Ishikawa (cell line): ENCODE measurements around the gene CHCHD2.

ENCODE experiments used
- CEBPB ChIP-seq: IDR thresholded peaks from 2 replicates; pipeline ENCODE4 v1.6.1; 2012
- CREB1 ChIP-seq: IDR thresholded peaks from 2 replicates; pipeline ENCODE4 v1.6.1; 2012; ENCODE audit warnings: low read depth
- EGR1 ChIP-seq: IDR thresholded peaks from 2 replicates; pipeline ENCODE4 v1.6.1; 2012
- EP300 ChIP-seq: IDR thresholded peaks from 2 replicates; pipeline ENCODE4 v1.6.1; 2012; ENCODE audit warnings: borderline replicate concordance
- FOXM1 ChIP-seq: IDR thresholded peaks from 2 replicates; pipeline ENCODE4 v1.6.1; 2012; ENCODE audit warnings: low read depth, borderline replicate concordance
- NFIC ChIP-seq: IDR thresholded peaks from 2 replicates; pipeline ENCODE4 v1.6.1; 2012
- RAD21 ChIP-seq: IDR thresholded peaks from 2 replicates; pipeline ENCODE4 v1.6.1; 2012; ENCODE audit warnings: low read depth
- TAF1 ChIP-seq: IDR thresholded peaks from 2 replicates; pipeline ENCODE4 v1.6.1; 2012; ENCODE audit warnings: low read depth, mild to moderate bottlenecking
- TCF12 ChIP-seq: IDR thresholded peaks from 2 replicates; pipeline ENCODE4 v1.6.1; 2012; ENCODE audit warnings: low read depth
- TEAD4 ChIP-seq: IDR thresholded peaks from 2 replicates; pipeline ENCODE4 v1.6.1; 2012
- YY1 ChIP-seq: IDR thresholded peaks from 2 replicates; pipeline ENCODE4 v1.6.1; 2012; ENCODE audit warnings: low read depth
- ZBTB7A ChIP-seq: IDR thresholded peaks from 2 replicates; pipeline ENCODE4 v1.6.1; 2012; ENCODE audit warnings: low read depth
- TF ChIP-seq, protein P1 (sequence below): IDR thresholded peaks from 2 replicates; pipeline ENCODE4 v1.6.1; 2012
- TF ChIP-seq, protein P2 (sequence below): IDR thresholded peaks from 2 replicates; pipeline ENCODE4 v1.6.1; 2012; ENCODE audit warnings: low read depth, mild to moderate bottlenecking
- TF ChIP-seq, protein P3 (sequence below): IDR thresholded peaks from 2 replicates; pipeline ENCODE4 v1.6.1; 2012

The CHCHD2 gene

GRCh38 chr7:56091591-56091990, 14.7 kb downstream of the CHCHD2 start:
- TF ChIP-seq YY1 (no peak), EGR1 (no peak)

DNA sequence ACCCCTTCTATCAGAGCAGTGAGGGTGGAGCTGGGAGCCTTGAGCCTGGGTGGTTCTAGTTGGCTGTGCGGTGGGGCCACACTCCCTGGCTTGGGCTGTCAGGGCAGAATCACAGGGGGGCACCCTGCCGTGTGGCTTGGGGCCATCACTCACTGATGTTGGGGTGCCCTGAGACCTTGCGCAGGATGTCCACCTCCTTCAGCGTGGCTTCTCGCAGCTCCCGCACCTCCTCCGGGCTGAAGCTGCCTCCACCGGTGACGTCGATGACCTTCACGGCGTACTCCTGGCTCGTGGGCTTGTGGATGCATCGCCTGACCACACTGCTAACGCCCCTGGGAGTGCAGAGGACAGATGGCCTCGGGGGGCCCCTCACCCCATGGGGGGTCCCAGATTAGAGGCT, 18.8 kb downstream of the CHCHD2 start:
- TF ChIP-seq EGR1 (no peak), TCF12 (no peak), FOXM1 (no peak), TEAD4 (no peak), EP300 (no peak), ZBTB7A (no peak), TAF1 (no peak), RAD21 (no peak), YY1 (no peak), CREB1 (no peak), NFIC (no peak), CEBPB (no peak)
- TF ChIP-seq, protein P1, sequence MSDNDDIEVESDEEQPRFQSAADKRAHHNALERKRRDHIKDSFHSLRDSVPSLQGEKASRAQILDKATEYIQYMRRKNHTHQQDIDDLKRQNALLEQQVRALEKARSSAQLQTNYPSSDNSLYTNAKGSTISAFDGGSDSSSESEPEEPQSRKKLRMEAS = no peak
- TF ChIP-seq, protein P2, sequence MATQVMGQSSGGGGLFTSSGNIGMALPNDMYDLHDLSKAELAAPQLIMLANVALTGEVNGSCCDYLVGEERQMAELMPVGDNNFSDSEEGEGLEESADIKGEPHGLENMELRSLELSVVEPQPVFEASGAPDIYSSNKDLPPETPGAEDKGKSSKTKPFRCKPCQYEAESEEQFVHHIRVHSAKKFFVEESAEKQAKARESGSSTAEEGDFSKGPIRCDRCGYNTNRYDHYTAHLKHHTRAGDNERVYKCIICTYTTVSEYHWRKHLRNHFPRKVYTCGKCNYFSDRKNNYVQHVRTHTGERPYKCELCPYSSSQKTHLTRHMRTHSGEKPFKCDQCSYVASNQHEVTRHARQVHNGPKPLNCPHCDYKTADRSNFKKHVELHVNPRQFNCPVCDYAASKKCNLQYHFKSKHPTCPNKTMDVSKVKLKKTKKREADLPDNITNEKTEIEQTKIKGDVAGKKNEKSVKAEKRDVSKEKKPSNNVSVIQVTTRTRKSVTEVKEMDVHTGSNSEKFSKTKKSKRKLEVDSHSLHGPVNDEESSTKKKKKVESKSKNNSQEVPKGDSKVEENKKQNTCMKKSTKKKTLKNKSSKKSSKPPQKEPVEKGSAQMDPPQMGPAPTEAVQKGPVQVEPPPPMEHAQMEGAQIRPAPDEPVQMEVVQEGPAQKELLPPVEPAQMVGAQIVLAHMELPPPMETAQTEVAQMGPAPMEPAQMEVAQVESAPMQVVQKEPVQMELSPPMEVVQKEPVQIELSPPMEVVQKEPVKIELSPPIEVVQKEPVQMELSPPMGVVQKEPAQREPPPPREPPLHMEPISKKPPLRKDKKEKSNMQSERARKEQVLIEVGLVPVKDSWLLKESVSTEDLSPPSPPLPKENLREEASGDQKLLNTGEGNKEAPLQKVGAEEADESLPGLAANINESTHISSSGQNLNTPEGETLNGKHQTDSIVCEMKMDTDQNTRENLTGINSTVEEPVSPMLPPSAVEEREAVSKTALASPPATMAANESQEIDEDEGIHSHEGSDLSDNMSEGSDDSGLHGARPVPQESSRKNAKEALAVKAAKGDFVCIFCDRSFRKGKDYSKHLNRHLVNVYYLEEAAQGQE = no peak
- TF ChIP-seq, protein P3, sequence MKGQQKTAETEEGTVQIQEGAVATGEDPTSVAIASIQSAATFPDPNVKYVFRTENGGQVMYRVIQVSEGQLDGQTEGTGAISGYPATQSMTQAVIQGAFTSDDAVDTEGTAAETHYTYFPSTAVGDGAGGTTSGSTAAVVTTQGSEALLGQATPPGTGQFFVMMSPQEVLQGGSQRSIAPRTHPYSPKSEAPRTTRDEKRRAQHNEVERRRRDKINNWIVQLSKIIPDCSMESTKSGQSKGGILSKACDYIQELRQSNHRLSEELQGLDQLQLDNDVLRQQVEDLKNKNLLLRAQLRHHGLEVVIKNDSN = no peak

DNA sequence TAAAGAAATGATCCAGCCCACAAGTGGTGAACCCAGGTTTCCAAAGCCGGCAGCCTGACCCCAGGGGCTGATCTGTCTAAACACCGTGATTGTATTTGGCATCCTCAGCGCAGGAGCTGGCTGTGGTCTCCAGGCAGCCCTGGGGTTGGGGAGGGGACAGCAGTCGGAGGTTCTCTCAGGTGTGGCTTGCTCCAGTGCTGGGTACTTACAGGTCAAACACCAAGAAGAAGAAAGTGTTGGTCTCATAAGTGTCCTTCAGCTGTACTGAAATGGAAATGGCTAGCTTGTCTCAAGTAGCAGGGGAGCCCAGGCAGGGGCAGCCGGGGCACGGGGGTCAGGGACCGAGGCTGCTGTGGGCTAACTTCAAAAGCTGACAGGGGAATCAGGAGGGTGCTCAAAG, 19.5 kb downstream of the CHCHD2 start:
- TF ChIP-seq EGR1 = no peak
- TF ChIP-seq FOXM1 = no peak
- TF ChIP-seq, protein P1 = no peak
- TF ChIP-seq YY1 = no peak
- TF ChIP-seq, protein P3 = no peak
- TF ChIP-seq CREB1 = no peak
- TF ChIP-seq RAD21 = no peak

DNA sequence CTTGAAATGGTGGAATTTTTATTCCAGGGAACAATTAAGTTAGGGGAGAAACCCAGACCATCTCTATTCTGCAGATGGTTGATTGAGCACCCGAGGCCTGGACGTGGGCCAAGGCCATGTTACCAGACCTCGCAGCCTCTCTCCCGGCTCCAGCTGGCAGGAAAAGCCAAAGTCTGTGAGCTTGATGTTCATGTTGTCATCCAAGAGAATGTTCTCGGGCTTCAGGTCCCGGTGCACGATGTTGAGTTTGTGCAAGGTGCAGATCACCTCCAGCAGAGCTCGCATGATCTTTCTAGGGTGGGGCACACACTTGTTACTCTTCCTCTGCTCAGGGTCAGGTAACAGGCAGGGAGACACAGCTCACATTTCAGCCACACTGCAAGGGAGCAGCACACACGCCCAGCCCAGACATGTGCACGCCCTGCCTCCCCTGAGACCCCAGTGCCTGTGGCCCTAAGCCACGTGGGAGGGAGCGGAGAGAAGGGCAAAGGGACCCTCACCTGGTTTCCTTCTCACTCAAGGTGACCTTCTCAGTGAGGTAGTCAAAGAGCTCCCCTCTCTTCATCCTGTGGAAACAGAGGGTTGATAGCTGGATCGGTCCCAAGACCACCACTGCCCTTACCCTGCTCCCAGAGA, 23.0 kb downstream of the CHCHD2 start:
- TF ChIP-seq TEAD4 = no peak
- TF ChIP-seq EGR1 = no peak
- no peak for TF ChIP-seq FOXM1
- no peak for TF ChIP-seq RAD21

DNA sequence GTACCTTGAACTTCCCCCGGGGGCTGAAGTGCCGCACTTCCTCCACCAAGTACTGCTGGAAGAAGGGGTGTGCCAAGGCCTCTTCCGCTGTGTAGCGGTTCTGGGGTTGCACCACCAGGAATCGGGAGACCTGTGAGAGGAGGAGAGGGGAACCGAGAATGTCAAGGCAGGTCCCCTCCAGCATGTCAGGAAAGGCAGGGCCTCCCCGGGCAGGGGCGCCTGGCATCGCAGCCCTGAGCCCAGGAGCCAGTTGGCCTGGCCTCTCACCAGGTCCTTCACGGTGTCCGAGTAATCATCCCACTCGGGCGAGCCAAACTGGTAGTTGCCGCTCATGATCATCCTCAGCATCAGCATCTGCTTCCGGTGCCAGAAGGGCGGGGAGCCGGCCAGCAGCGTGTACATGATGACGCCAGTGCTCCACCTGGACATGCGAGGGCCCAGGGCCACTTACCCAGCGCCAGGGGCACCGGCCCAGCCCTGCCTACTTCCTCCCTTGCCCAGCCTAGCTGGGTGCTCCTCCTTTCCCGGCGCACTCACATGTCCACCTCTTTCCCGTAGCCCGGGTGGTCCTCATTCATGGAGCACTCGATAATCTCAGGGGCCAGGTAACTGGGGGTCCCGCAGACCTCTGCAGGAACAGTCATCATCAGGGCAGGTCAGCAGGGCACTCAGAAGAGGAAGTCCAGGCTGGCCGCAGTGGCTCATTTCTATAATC, 24.5 kb downstream of the CHCHD2 start:
- TF ChIP-seq EP300 (no peak), NFIC (no peak), TCF12 (no peak), ZBTB7A (no peak), FOXM1 (no peak), YY1 (no peak), CEBPB (no peak), RAD21 (no peak), CREB1 (no peak), EGR1 (no peak), TAF1 (no peak), TEAD4 (no peak)
- TF ChIP-seq, protein P1 = no peak
- TF ChIP-seq, protein P2 = no peak
- TF ChIP-seq, protein P3 = no peak
